NCI-H1105 treated with DMSO at 0.1 percent for 48 hours (cell line): ENCODE measurements around the gene THAP5.

ENCODE experiments used
- DNase-seq: peaks from one replicate; lab custom pipeline; 2025; lab: John Stamatoyannopoulos, UW

Gene THAP5, protein sequence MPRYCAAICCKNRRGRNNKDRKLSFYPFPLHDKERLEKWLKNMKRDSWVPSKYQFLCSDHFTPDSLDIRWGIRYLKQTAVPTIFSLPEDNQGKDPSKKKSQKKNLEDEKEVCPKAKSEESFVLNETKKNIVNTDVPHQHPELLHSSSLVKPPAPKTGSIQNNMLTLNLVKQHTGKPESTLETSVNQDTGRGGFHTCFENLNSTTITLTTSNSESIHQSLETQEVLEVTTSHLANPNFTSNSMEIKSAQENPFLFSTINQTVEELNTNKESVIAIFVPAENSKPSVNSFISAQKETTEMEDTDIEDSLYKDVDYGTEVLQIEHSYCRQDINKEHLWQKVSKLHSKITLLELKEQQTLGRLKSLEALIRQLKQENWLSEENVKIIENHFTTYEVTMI

DNA sequence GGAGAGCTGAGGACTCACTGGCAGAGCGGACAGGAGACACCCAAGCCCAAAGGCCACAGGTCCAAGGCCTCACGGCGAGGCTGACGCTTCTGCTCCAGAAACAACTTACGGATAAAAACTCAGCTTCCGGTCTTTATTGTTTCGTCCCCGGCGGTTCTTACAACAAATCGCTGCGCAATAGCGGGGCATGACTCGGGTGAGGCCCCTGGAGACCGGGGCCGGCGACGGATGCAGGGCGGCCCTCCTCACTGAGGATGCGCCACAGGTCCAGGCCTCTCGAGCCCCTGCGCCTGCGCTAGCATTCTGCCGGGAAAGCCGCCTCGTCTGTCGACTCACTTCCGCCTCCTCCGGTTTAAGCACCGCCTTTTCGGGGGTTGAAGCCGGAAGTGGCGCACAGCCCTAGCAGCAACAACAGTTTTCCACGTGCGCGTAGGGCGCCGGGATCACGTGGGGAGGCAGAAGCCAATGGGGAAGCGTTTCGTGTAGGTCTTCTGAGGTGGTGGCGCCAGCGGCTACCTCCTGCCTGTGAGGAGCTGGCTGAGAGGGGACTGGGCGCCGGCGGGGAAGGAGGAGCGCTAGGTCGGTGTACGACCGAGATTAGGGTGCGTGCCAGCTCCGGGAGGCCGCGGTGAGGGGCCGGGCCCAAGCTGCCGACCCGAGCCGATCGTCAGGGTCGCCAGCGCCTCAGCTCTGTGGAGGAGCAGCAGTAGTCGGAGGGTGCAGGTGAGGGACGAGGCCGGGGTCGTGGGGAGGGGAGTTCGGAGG is at the start of gene THAP5, which contains the start of gene DNAJB9:
TSS of gene THAP5 (minus strand) at position 326 of the 765 bp plus-strand sequence. CDS start at position 189, 137 bp downstream.
TSS of gene DNAJB9 (plus strand) at position 494 of the 765 bp plus-strand sequence. CDS start 1,853 bp downstream, outside the sequence.
- peak; percentile 99 for DNase-seq

DNA sequence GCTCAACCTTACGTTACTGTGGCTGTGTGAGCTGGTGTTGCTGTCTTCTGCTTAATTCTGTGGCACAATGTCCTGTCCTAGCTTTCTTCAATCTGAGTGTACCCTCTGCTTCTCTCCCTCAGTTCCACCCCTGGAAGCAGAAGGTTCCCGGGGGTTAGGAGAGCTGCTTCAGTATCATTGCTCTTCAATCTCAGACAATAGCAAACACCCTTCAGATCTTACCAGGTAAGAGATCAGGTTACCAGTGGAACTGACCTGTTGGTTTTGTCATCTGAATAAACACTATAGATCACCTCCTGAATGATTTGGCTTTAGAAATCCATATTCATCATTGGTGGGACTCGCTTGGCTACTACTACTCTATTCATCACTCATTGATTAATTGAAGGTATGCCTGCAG is 48.5 kb upstream of the THAP5 start:
- DNase-seq: no peak

DNA sequence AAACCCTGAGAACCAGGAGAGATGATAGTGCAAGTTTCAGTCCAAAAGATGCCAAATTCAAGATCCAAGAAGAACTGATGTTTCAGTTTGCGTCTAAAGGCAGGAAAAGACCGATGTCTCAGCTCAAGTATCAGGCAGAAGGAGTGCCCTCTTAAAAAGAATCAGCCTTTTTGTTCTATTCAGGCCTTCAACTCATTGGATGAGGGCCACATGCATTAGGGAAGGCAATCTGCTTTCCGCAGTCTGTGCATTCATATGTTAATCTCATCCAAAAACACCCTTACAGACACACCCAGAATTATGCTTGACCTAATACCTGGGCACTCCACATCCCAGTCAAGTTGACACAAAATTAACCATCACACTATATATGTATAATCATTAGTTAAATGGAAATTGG is 45.4 kb upstream of the THAP5 start:
- DNase-seq: no peak

DNA sequence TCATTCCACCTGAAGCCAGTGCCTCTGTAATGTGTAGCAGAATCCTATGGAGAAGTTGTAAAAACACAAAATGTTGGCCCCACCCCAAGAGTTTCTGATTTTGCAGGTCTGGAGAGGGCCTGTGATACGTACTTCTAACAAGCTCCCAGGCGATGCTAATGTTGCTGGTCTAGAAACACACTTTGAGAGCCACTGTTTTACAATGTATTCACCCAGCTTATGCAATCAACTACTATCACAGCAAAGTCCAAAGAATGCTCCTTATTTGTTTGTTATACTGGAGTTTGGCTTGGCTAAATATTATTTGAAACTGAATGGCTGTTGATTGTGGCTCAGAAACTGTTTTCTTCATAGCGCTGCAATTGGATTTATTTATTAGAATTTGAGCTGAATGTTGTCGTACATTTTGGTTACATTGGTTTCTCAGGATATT is 44.5 kb upstream of the THAP5 start:
- no peak for DNase-seq

DNA sequence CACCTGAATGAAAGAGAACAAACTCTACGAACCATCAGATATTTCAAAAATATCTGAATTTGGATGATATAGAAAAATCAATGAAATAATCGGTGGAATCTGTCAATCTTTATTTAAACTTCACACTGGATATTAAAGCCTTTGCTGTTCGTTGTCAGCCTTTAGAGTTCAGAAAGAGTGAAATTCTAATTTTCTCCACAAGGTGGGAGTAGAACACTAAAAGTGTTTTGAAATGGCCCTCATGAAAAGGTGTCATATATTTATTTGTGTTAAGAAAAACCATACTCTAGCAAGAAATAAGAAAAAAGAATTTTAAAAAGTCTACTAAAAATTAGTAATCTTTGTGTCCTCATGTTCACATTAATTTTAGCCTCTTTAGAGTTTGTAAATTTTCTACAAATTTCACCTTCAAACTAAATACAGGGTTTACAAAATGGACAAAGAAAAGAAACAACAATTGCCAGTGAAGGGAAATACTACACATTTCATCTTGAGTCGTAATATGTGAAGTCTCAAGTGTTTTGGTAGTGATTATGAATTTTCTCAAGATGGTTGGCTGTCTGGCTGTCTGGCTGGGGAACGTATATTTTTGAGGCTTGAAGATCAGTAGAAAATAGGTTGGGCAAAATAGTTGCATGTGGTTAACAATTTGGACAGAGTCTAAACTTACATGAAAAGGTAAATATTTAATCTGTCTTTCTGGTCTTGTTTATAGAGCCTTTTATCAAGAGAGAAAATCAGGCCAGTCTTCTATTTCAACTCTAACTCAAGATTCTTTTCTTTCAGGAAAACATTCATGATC is 43.8 kb upstream of the THAP5 start:
- DNase-seq: peak; percentile 57

DNA sequence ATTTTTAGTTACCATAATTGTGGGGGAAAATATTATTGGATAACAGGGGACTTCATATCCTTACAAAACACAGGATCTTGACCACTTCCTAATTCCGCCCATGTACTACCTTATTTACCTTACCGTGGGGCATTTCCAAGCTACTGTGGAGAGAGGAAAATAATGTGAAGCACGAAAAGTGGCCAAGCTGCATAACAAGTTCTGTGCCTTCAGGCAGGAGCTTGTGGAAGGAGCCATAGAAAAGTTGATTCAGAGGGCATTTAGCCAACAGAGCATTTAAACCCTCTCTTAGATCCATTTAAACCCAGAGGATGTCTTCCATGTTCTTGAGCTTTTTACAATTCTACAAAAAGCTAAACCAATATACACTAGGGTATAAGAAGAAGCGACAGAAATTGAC is 41.8 kb upstream of the THAP5 start:
- DNase-seq: no peak

DNA sequence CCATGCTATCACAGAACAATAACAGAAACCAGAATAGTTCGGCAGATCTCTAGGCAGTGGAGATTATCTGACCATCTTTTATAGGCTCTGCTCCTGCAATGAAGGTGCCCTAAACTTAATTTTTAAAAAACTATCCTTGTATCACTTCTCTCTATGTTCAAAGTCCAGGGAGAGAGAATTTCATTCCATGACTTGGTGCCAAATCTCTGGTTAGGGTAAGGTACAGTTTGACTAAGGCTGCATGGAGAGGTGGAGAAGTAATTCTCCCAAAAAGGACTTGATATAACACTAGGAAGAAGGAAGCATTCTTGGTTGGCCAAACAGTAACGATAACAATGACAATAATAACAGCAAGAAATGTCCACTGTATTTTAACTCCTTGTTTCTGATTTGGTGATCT is 40.1 kb upstream of the THAP5 start:
- no peak for DNase-seq

DNA sequence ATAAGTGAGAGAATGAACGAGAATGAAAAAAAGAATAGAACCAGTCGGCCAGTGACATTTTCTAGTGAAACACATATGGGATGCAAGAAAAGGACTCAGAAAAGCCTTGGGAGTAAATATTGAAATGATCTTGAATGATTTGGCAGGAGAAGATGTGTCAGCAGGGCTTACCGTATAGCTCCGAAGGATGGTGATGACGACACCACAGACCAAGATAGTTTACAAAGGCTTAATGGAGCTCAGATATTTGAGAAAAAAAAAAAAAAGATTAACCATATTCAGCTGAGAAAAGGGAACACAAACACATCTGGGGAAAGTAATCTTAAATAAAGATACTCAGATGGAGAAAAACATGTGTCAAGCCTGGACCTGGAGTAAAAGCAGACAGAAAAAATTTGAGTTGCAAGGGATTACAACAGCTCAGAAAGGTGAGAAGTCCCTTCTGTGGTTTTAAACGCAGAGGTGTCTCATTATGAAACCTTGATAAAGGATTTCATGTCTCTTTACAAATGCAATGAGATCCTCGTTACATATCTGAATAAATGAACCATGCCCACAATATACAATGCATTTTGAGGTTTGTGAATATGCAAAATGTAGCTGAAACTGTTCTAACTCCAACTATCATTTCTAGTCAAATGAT is 36.2 kb upstream of the THAP5 start:
- DNase-seq: no peak

DNA sequence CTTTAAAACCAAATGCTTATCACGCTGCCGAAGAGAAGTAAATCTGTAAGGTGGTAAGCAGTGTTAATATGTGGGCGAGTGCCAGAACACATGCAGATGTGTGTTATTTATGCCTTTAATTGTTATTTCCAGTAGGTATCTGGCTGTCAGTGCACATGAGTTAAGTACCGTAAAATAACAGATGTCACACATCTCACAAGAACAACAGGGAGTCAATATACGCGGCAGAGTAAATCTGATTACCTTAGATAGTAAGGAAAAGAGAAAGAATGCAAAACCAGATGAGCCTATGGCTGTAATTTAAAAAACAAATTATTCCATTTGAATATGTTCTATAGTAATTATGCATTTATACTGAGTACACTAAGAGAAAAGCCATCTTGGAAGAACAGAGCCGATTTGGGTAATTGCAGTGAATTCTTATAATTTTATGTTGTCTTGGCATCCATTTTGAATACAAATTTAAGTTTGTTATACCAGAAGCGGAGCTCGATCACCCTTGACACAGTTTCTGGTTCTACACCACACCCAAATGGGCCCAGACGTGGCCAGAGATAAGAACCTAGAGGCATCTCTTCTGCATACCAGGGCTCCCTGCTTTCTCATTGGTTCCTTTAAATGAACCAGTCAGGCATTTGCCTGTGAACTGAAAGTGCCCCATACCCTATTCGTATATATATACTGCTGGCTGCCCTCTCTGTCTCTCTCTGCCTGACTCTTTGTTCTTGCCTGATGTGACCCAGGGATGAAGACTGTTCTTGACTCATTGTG is 35.0 kb upstream of the THAP5 start:
- no peak for DNase-seq

DNA sequence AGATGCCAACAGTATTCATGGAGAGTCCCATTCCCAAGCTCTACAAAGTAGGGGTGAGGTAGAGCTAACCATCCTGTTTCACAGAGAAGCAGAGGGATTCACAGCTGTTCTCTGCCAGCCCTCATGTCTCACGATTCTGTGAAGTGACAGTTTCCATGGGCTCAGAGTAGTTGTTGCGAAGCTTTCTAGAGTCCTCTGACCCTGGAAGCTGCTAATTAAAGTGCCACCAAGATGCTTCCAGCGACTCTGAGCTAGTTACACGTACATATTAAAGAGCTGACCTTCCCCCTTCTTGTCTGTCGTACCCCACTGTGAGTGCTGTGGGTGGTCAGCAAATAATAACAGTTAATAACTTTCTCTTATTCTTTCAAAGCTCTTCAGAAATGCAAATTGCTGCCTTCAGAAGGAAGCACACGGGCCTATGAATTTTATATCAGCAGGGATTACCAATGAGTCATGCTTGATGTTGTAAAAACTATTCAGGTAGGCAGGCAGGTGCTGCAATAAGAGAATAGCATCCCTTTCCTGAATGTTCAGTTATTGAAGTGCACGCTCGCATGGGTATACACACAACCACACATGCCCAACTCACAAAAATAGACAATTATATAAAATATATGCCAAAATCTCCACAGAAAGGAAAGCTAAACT is 34.3 kb upstream of the THAP5 start:
- no peak for DNase-seq

DNA sequence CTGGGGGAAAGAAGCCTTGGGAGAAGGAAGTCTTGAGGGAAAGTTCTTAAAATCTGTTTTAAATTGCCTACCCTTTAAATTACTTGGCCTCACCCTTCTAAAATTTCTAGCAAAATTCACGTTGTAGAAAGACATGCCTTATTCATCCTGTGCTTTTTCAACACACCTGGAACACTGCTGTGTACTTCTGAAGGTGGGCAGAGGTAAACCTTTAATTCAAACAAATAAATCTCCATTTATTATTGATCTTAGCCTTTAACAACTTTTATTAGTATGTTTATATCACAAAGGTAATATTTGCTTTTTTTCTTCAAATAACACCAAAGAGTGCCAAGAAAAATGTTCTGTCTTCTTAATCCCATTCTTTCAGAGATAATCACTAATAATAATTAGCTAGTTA is 30.9 kb upstream of the THAP5 start:
- DNase-seq: no peak

DNA sequence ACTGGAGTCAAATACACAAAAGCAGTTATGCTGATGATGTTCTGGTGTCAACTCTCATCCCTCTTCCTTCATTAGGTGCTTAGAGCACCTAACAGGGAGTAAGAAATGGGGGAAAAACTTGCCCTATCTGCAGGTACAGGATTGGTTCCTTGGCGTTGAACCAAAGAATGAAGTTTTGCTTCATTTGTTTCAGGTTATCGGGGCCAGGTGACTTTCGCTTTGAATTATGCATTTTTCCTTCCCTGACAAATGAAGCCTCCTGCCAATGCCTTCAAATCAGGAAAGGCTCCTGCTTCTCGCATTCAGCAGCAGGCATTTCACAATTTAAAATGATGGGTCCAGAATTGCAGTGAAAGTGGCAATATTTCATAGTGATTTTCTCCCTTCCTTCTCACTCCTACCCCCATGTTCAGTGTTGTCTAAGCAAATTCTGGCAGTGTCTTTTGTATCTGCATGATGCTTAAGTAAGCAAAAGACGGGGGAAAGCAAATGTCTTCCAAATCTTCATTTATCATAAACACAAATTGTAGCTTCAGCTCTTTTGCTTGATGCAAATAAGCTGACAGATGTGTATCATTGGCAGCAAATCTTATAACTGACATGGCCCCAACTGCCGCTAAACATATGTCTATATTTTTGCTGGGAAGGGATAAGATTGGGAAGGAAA is 29.5 kb upstream of the THAP5 start:
- peak; percentile 30 for DNase-seq

DNA sequence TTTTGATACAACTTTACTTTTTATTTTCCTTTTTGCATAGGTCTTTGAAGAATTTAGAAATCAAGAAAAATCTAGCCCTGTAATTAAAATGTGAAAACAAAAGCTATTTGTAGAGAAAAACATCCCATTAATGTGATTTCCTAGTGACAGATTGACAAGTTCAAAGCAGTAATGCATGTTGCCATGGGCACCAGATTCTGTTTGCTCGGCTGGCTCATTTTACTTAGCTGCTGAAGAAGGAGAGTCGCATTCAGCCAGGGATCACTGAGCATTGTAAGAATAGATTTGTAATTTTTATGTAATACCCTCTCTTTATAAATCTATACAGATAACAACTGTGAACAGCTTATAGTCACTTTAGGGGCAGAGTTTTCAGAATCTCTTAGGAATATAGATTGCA is 28.6 kb upstream of the THAP5 start:
- peak; percentile 47 for DNase-seq

DNA sequence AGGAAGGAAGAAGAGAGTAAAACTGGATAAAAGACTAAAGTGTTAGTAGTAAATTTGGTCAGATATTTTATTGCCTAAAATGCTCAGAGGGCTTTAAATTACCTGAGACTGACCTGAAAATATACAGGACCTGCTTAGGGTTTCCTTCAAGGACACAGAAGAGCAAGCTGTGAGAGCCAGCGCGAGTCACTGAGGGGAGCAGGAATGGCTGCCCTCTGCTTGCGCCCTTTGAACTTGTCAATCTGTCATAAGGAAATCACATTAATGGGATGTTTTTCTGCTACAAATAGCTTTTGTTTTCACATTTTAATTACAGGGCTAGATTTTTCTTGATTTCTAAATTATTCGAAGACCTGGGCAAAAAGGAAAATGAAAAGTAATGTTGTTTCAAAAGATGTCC is 27.1 kb upstream of the THAP5 start:
- DNase-seq: no peak

DNA sequence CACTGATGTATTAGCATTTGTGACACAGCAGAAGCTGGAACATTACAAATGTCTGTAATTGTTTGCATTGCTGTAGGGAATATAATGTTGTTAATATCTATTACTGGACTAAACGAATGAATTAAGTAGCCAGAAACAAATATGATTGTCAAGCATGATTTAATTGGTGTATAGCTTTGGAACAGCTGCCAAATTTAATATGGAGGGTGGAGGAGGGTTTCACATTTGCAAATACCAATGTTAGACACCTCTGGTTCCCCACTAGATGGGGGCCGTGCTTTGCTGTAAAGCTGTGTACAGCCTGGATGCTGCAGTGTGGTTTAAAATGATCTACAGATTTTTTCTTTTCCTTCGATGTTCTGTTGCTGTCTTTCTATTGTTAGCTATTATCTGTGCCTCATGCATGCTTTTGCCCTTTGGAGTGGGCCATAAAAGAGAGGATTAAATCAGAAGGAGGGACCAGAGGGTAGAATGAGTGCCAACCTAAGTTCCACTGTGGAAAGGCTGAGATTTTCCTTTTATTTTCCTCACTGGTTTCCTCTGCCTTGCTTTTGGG is 23.2 kb upstream of the THAP5 start:
- DNase-seq: peak; percentile 87

DNA sequence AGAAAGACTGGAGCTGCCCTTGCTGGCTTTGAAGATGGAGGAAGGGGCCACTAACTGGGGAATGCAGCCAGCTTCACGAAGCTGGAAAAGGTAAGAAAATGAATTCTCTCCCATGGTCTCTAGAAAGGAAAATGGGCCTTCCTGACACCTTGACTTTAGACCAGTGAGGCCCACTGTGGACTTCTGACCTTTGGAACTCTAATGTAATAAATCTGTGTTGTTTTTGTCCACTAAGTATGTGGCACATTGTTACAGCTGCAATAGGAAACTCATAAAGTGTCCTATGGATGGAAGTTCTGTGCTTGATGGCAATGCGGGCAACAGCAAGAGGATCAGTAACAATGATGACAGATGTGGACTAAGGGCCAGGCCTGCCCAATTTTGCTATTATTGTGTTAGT is 21.1 kb upstream of the THAP5 start:
- no peak for DNase-seq

DNA sequence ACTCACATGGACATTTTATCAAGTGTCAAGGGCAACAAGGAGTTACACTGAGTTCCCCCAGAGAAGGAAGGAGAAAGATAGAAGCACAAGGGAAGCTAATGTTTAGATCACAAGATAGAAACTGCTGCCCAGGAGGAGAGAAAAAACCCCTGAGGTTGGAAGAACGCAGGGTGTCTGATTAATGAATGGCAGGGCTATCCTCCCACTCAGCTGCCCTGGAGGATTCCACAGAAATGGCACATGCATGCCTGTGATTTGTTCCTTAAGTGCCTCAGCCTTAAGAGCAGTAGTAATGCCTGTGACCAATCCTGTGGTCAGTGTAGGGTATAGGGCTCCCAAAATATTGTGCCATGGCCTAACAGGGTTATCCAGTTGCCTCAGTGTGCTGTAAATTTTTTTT is 20.4 kb upstream of the THAP5 start:
- DNase-seq: no peak

DNA sequence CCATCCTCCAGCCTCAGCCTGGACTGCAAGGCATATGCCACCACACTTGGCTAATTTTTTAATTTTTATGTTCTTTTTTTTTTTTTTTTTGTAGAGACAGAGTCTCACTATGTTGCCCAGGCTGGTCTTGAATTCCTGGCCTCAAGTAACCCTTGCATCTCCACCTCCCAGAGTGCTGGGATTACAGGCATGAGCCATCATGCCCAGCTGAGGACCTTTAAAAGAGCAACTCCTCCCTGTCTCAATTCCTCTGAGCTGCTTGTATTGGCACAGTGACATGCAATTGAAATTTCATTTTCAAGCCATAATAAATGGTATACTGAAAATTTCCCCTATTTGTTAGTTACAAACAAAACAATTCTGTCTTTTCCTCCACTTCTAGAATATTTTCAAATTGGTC is 19.7 kb upstream of the THAP5 start:
- no peak for DNase-seq

DNA sequence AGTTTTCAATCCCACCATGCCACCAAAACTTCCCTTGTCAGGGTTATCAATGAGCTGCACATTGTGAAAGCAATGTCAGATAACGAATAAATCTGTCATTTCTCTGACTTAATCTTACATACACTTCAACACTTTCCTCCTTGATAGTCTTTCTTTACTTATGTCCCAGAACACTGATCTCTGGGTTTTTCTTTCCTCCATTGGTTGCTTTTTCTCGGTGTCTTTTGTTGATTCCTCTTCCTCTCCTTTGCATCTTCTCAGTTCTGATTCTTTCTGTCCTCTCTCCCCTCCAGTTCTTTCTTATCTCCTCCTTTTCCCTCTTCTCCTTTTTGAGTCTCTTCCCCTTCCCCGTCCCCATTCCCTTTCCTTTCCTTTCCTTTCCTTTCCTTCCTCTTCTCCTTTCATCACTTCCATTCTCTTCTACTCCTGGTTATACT is 16.8 kb upstream of the THAP5 start:
- no peak for DNase-seq

DNA sequence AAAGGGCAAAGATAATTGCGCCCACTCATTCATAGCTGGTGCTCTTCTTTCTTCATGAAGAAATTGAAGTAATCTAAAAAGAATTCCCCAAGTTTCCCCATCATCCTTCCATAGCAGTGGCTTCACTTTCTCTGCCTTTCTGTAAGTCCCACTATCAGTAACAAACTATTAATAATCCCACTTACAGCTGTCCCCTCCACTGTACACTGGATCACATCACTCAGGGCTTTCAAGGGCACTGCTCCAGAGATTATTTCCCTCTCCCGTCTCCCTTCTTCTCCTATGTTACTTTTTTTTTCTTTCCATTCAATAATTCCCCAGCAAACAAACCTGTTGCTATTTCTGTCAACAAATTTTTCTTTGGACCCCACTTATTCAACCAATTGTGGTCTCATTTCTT is 16.3 kb upstream of the THAP5 start:
- no peak for DNase-seq
